GM23338 (cell line): ENCODE data around the gene TRAPPC3L. TPM values are rescaled to one million over a fixed set of nuclear protein-coding genes. Genes with fewer than 3 reads are reported as not detected.

Experiments used
- ATAC-seq: fragments of 200-7000 bp; cut with Tn5 transposase; 3 replicates; pipeline ENCODE4 v1.9.1; 2020
- DNase-seq: peaks from one replicate; pipeline ENCODE4 v3.0.0-alpha.2; 2015; ENCODE audit warnings: low spot score
- H2AFZ ChIP-seq: fragments of 200-600 bp; sonication (generic); 2 replicates; pipeline ENCODE4 v1.8.0; 2016; ENCODE audit warnings: antibody characterized with exemption, mild to moderate bottlenecking, moderate library complexity
- H3F3A ChIP-seq: fragments of 200-600 bp; sonication (generic); replicated peaks from 2 replicates; pipeline ENCODE4 v1.8.0; 2017; ENCODE audit warnings: antibody characterized with exemption, mixed run types, low read depth
- H3K27ac ChIP-seq: fragments of 200-600 bp; sonication (generic); 2 replicates; pipeline ENCODE4 v1.6.1; 2016; ENCODE audit warnings: low read depth
- H3K27me3 ChIP-seq: fragments of 200-600 bp; sonication (generic); 2 replicates; pipeline ENCODE4 v1.8.0; 2016; ENCODE audit warnings: mild to moderate bottlenecking, mixed run types, moderate library complexity; ENCODE audit not compliant: insufficient read depth
- H3K36me3 ChIP-seq: fragments of 200-600 bp; sonication (generic); 2 replicates; pipeline ENCODE4 v1.8.0; 2016; ENCODE audit warnings: mild to moderate bottlenecking; ENCODE audit not compliant: insufficient read depth
- H3K4me1 ChIP-seq: fragments of 200-600 bp; sonication (generic); 2 replicates; pipeline ENCODE4 v1.8.0; 2016; ENCODE audit warnings: mild to moderate bottlenecking, moderate library complexity; ENCODE audit not compliant: insufficient read depth
- H3K4me2 ChIP-seq: fragments of 200-600 bp; sonication (generic); 2 replicates; pipeline ENCODE4 v1.7.1; 2017; ENCODE audit warnings: mixed run types
- H3K4me3 ChIP-seq: fragments of 200-600 bp; sonication (generic); 2 replicates; pipeline ENCODE4 v1.6.1; 2016; ENCODE audit warnings: mixed run types
- H3K79me2 ChIP-seq: fragments of 200-600 bp; sonication (generic); replicated peaks from 2 replicates; pipeline ENCODE4 v1.8.0; 2017; ENCODE audit warnings: mild to moderate bottlenecking; ENCODE audit not compliant: insufficient read depth
- H3K9me2 ChIP-seq: fragments of 200-600 bp; sonication (generic); 2 replicates; pipeline ENCODE4 v1.8.0; 2017; ENCODE audit not compliant: insufficient read depth
- H4K20me1 ChIP-seq: fragments of 200-600 bp; sonication (generic); replicated peaks from 2 replicates; pipeline ENCODE4 v1.8.0; 2017; ENCODE audit warnings: mild to moderate bottlenecking; ENCODE audit not compliant: insufficient read depth
- H3K27ac Mint-ChIP-seq: 2 replicates; pipeline ENCODE4 v1.8.0; 2020; ENCODE audit warnings: inconsistent platforms, mild to moderate bottlenecking, moderate library complexity, mixed read lengths
- H3K27me3 Mint-ChIP-seq: 3 replicates; pipeline ENCODE4 v1.8.0; 2022; ENCODE audit warnings: low read depth, mild to moderate bottlenecking, moderate library complexity, mixed read lengths, inconsistent platforms; ENCODE audit not compliant: insufficient read depth, poor library complexity
- H3K36me3 Mint-ChIP-seq: 3 replicates; pipeline ENCODE4 v1.8.0; 2021; ENCODE audit warnings: low read depth, mild to moderate bottlenecking, inconsistent platforms, moderate library complexity, mixed read lengths
- H3K4me1 Mint-ChIP-seq: 3 replicates; pipeline ENCODE4 v1.8.0; 2020; ENCODE audit warnings: mild to moderate bottlenecking, inconsistent platforms, mixed read lengths
- H3K4me3 Mint-ChIP-seq: 3 replicates; pipeline ENCODE4 v1.8.0; 2021; ENCODE audit warnings: moderate library complexity, mild to moderate bottlenecking, inconsistent platforms, mixed read lengths
- H3K9me3 Mint-ChIP-seq: 3 replicates; pipeline ENCODE4 v1.8.0; 2020; ENCODE audit warnings: moderate library complexity, mild to moderate bottlenecking, inconsistent platforms, mixed read lengths
- CREB1 ChIP-seq: fragments of 250-450 bp; sonication (Bioruptor Pico); IDR thresholded peaks from 2 replicates; pipeline ENCODE4 v1.5.0; 2020; ENCODE audit warnings: low read depth, mild to moderate bottlenecking, moderate library complexity
- EZH2 ChIP-seq: fragments of 200-600 bp; sonication (generic); IDR thresholded peaks from one replicate; pipeline ENCODE4 v1.8.0; 2017; ENCODE audit warnings: antibody characterized with exemption, mild to moderate bottlenecking, low read depth; ENCODE audit not compliant: unreplicated experiment
- EZH2phosphoT487 ChIP-seq: fragments of 200-600 bp; sonication (generic); IDR thresholded peaks from one replicate; pipeline ENCODE4 v1.8.1; 2018; ENCODE audit warnings: antibody characterized with exemption; ENCODE audit not compliant: unreplicated experiment
- JUNB ChIP-seq: IDR thresholded peaks from one replicate; pipeline ENCODE4 v1.6.1; 2016; ENCODE audit warnings: antibody characterized with exemption; ENCODE audit not compliant: unreplicated experiment
- NANOG ChIP-seq: IDR thresholded peaks from 2 replicates; pipeline ENCODE4 v1.6.1; 2016; ENCODE audit warnings: antibody characterized with exemption, borderline replicate concordance
- POLR2AphosphoS5 ChIP-seq: IDR thresholded peaks from 2 replicates; pipeline ENCODE4 v1.6.1; 2016; ENCODE audit warnings: antibody characterized with exemption, low read depth
- STAT1 ChIP-seq: IDR thresholded peaks from one replicate; pipeline ENCODE4 v1.6.1; 2016; ENCODE audit warnings: antibody characterized with exemption; ENCODE audit not compliant: unreplicated experiment
- ZNF114 ChIP-seq: fragments of 250-450 bp; sonication (Bioruptor Pico); IDR thresholded peaks from 2 replicates; pipeline ENCODE4 v1.5.0; 2020; ENCODE audit warnings: mild to moderate bottlenecking, moderate library complexity
- ZNF331 ChIP-seq: fragments of 250-450 bp; sonication (Bioruptor Pico); IDR thresholded peaks from 2 replicates; pipeline ENCODE4 v1.5.0; 2020; ENCODE audit warnings: low read depth, mild to moderate bottlenecking, moderate library complexity
- polyA plus RNA-seq: library from polyadenylated mRNA; unstranded; fragments of >200 nt; fragmentation: Nextera tagmentation; extraction: Ambion mirVana; gene quantifications from 2 replicates; pipeline ENCODE4 v1.2.1, GENCODE V29; 2016
- total RNA-seq: library from RNA; depleted of rRNA; stranded (reverse); fragments of >200 nt; shearing (Covaris generic); gene quantifications from 2 replicates; pipeline ENCODE4 v1.2.3, GENCODE V29; 2014
- TF ChIP-seq, protein P1 (sequence below), 2 experiments: fragments of 200-600 bp in 1 of 2; sonication (generic) in 1 of 2; conservative IDR thresholded peaks; 2 replicates each; pipeline versions ENCODE4 v1.5.1 to v1.6.1; 2016 to 2017; ENCODE audit warnings: antibody characterized with exemption in 2 of 2, low read depth in 2 of 2, mild to moderate bottlenecking in 2 of 2, moderate library complexity in 1 of 2
- TF ChIP-seq, protein P2 (sequence below): IDR thresholded peaks from 2 replicates; pipeline ENCODE4 v1.6.1; 2016; ENCODE audit warnings: antibody characterized with exemption
- TF ChIP-seq, protein P3 (sequence below): IDR thresholded peaks from one replicate; pipeline ENCODE4 v1.6.1; 2018; ENCODE audit warnings: antibody characterized with exemption; ENCODE audit not compliant: unreplicated experiment

Gene TRAPPC3L
- total and polyA plus RNA-seq, 2 experiments from 2014 or later, result not detected

DNA sequence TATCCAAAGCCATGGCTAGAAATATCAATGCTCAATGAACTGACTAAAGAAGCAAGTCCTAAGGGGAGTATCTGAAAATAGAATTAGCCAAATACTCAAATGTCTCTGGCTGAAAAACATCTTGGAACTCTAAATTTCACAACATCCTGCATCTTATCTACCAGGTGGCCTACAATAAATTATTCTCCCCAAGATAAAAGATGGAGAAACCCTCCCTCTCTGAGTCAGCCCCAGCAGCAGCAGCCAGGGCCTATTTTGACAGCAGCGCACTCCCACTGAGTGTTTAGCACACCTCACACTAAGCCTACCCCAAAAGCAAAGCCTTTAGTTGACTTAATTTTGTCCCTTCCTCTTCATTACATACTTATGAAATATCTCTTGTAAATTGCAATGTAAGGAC lies 78.4 kb downstream of the TRAPPC3L start (continued):
- TF ChIP-seq, protein P1, sequence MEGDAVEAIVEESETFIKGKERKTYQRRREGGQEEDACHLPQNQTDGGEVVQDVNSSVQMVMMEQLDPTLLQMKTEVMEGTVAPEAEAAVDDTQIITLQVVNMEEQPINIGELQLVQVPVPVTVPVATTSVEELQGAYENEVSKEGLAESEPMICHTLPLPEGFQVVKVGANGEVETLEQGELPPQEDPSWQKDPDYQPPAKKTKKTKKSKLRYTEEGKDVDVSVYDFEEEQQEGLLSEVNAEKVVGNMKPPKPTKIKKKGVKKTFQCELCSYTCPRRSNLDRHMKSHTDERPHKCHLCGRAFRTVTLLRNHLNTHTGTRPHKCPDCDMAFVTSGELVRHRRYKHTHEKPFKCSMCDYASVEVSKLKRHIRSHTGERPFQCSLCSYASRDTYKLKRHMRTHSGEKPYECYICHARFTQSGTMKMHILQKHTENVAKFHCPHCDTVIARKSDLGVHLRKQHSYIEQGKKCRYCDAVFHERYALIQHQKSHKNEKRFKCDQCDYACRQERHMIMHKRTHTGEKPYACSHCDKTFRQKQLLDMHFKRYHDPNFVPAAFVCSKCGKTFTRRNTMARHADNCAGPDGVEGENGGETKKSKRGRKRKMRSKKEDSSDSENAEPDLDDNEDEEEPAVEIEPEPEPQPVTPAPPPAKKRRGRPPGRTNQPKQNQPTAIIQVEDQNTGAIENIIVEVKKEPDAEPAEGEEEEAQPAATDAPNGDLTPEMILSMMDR (conservative IDR thresholded peaks at IDR 0.05; ENCODE audit: low read depth in 2 of 2), result no peak
- TF ChIP-seq NANOG (no peak), CREB1 (no peak), POLR2AphosphoS5 (no peak)

DNA sequence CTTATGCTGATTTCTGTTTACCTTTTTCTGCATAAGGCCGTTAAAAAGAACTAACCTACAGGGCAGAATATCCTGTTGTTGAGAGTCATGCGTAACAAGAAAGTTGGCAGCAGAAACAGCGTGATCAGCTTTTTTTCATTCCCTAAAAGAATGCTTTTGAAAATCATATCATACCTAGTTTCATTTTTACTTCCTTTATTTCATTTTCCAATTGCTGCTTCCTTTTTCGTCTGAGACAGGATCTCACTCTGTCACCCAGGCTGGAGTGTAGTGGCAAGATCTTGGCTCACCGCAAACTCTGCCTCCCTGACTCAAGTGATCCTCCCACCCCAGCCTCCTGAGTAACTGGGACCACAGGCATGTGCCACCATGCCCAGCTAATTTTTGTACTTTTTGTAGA lies 80.2 kb downstream of the TRAPPC3L start:
- Mint-ChIP-seq H3K27me3 (peaks cover 28% of the 10 kb centered on the region), H3K9me3 (no peaks in the 10 kb centered on the region), H3K27ac (no peak overlapping the region), H3K4me1 (peaks cover 31% of the 10 kb centered on the region), H3K4me3 (no peak overlapping the region), H3K36me3 (no peaks in the 10 kb centered on the region)
- Histone ChIP-seq H3K79me2 (no peaks in the 10 kb centered on the region), H3K4me2 (no peak overlapping the region), H3K9me2 (no peaks in the 10 kb centered on the region), H3K36me3 (no peaks in the 10 kb centered on the region), H3K27me3 (peaks cover 36% of the 10 kb centered on the region), H3K4me1 (no peaks in the 10 kb centered on the region; the same call in 1 of the 2 replicates), H3F3A (peaks cover 4% of the 10 kb centered on the region), H4K20me1 (no peaks in the 10 kb centered on the region), H3K27ac (no peak overlapping the region), H3K4me3 (no peak overlapping the region), H2AFZ (peak overlapping the region; percentile 75)
- ATAC-seq (no peak), DNase-seq (no peak)
- TF ChIP-seq, protein P2, sequence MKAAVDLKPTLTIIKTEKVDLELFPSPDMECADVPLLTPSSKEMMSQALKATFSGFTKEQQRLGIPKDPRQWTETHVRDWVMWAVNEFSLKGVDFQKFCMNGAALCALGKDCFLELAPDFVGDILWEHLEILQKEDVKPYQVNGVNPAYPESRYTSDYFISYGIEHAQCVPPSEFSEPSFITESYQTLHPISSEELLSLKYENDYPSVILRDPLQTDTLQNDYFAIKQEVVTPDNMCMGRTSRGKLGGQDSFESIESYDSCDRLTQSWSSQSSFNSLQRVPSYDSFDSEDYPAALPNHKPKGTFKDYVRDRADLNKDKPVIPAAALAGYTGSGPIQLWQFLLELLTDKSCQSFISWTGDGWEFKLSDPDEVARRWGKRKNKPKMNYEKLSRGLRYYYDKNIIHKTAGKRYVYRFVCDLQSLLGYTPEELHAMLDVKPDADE, result no peak
- no peak for TF ChIP-seq EZH2
- TF ChIP-seq, protein P1 (conservative IDR thresholded peaks at IDR 0.05; ENCODE audit: low read depth in 2 of 2), result no peak
- no peak for TF ChIP-seq JUNB
- no peak for TF ChIP-seq ZNF114
- no peak for TF ChIP-seq NANOG
- TF ChIP-seq ZNF331 (CRISPR knock-in tag), result no peak
- no peak for TF ChIP-seq CREB1
- TF ChIP-seq, protein P3, sequence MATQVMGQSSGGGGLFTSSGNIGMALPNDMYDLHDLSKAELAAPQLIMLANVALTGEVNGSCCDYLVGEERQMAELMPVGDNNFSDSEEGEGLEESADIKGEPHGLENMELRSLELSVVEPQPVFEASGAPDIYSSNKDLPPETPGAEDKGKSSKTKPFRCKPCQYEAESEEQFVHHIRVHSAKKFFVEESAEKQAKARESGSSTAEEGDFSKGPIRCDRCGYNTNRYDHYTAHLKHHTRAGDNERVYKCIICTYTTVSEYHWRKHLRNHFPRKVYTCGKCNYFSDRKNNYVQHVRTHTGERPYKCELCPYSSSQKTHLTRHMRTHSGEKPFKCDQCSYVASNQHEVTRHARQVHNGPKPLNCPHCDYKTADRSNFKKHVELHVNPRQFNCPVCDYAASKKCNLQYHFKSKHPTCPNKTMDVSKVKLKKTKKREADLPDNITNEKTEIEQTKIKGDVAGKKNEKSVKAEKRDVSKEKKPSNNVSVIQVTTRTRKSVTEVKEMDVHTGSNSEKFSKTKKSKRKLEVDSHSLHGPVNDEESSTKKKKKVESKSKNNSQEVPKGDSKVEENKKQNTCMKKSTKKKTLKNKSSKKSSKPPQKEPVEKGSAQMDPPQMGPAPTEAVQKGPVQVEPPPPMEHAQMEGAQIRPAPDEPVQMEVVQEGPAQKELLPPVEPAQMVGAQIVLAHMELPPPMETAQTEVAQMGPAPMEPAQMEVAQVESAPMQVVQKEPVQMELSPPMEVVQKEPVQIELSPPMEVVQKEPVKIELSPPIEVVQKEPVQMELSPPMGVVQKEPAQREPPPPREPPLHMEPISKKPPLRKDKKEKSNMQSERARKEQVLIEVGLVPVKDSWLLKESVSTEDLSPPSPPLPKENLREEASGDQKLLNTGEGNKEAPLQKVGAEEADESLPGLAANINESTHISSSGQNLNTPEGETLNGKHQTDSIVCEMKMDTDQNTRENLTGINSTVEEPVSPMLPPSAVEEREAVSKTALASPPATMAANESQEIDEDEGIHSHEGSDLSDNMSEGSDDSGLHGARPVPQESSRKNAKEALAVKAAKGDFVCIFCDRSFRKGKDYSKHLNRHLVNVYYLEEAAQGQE, result no peak
- TF ChIP-seq POLR2AphosphoS5, result no peak
- no peak for TF ChIP-seq STAT1
- TF ChIP-seq EZH2phosphoT487, result no peak
